Measurements from ENCODE around the gene HIVEP3. TPM values are rescaled to one million over a fixed set of nuclear protein-coding genes. Genes with fewer than 3 reads are reported as not detected.

The HIVEP3 gene
- total RNA-seq, 4 donors from 2014 or later: 3.2 to 11.0 (median 4.2) TPM

GRCh38 chr1:41542196-41542930, 376.4 kb downstream of the HIVEP3 start:
- Histone ChIP-seq H3K4me1 (peaks cover 0 to 9% (median 0%) of the 10 kb centered on the region in 3 donors), H3K4me3 (no peak overlapping the region), H3K27ac (no peak overlapping the region), H3K36me3 (peaks cover 0 to 13% (median 0%) of the 10 kb centered on the region in 3 donors), H3K27me3 (no peaks in the 10 kb centered on the region), H3K9me3 (no peaks in the 10 kb centered on the region)
- 83 to 86% methylated on average over 7 to 9 of the region's 12 CpGs for WGBS, 2 donors
- DNase-seq: no peak
- intact Hi-C loops (cut with DNase I): no loop called here
- TF ChIP-seq CTCF (IDR thresholded peaks at IDR 0.05) (no peak), POLR2A (IDR thresholded peaks at IDR 0.05) (no peak)

DNA sequence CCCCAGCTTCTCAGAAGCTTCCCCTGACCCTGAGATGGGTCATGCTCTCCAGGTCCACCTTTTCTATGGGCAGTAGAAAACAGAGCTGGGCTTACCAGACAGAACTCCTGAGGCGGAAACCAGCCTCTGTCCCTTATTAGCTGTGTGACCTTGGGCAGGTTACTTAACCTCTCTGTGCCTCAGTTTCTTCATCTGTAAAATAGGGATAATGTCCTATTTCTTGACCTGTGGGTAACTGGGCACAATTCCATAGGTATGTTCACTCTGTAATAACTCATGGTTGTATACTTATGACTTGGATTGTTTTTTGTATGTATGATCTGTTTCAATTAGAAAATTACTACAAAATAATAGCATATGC, 377.1 kb downstream of the HIVEP3 start:
- Histone ChIP-seq H3K4me3 (no peak overlapping the region), H3K36me3 (peaks cover 0 to 13% (median 0%) of the 10 kb centered on the region in 3 donors), H3K27me3 (no peaks in the 10 kb centered on the region), H3K27ac (no peak overlapping the region), H3K9me3 (no peaks in the 10 kb centered on the region), H3K4me1 (peaks cover 0 to 17% (median 0%) of the 10 kb centered on the region in 3 donors)
- no peak for TF ChIP-seq CTCF (IDR thresholded peaks at IDR 0.05)
- no peak for TF ChIP-seq POLR2A (IDR thresholded peaks at IDR 0.05)
- intact Hi-C loops (cut with DNase I): no loop called here
- WGBS, 2 donors: 100% methylated on average over 1 of the region's 1 CpG
- no peak for DNase-seq

- intact Hi-C loops (cut with DNase I): no loop called here
- 61 to 72% methylated on average over 9 of the region's 10 CpGs for whole genome bisulfite sequencing, 2 donors
- no peak for TF ChIP-seq CTCF (IDR thresholded peaks at IDR 0.05)
- TF ChIP-seq POLR2A (IDR thresholded peaks at IDR 0.05): no peak
- no peak for DNase-seq
- Histone ChIP-seq H3K36me3 (peaks cover 0 to 13% (median 0%) of the 10 kb centered on the region in 3 donors), H3K27me3 (no peaks in the 10 kb centered on the region), H3K4me3 (no peak overlapping the region), H3K27ac (no peak overlapping the region), H3K9me3 (no peaks in the 10 kb centered on the region), H3K4me1 (peaks cover 0 to 18% (median 0%) of the 10 kb centered on the region in 3 donors)
These were observed 377.7 kb downstream of the HIVEP3 start for GRCh38 chr1:41540886-41541591.

DNA sequence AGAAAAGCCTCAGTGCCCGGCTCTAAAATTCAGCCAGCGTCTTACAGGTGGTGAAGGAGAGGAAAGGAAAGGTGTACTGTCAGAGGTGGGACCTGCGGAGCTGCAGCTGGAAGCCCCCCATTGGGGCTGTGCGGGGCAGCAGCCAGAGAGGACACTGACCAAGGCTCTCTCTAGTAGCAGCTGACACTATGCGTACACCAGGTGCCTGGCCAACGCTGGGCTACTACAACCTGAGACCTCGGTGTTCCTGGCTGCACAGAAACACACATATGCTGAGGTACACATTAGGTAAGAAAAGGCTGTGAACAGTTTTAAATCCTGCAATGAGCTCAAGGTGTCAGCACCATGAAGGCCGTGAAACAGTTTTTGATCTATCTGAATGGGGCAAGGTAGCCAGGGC, 378.7 kb downstream of the HIVEP3 start:
- 87 to 91% methylated on average over 5 to 7 of the region's 8 CpGs for WGBS, 2 donors
- H3K27me3 ChIP-seq: no peaks in the 10 kb centered on the region
- peaks cover 0 to 13% (median 0%) of the 10 kb centered on the region in 3 donors for H3K36me3 ChIP-seq
- intact Hi-C loops (cut with DNase I): no loop called here
- H3K9me3 ChIP-seq: no peaks in the 10 kb centered on the region
- no peak overlapping the region for H3K4me3 ChIP-seq
- TF ChIP-seq POLR2A (IDR thresholded peaks at IDR 0.05) (no peak), CTCF (IDR thresholded peaks at IDR 0.05) (no peak)
- DNase-seq: no peak
- H3K4me1 ChIP-seq: peaks cover 0 to 18% (median 0%) of the 10 kb centered on the region in 3 donors
- no peak overlapping the region for H3K27ac ChIP-seq

DNA sequence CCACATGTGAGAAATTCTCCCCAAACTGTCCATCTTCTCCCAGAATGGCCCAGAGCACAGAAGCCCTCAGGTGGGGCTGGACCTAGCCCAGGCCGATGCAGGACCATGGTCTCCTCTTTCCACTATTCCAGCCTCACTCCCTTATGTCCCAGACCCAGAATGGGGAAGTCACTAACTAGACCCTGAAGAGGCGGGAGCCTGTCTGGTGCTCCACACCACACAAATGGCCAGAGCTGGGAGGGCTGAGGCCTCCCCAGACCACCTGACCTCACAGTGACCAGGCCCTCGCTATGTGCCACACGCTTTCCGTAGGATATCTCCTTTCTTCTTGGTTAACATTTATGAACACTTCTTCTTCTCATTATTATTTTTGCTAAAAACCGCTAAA, 379.3 kb downstream of the HIVEP3 start:
- no peak overlapping the region for H3K27ac ChIP-seq
- H3K27me3 ChIP-seq: no peaks in the 10 kb centered on the region
- 92 to 95% methylated on average over 6 of the region's 6 CpGs for WGBS, 2 donors
- H3K4me1 ChIP-seq: peaks cover 0 to 18% (median 0%) of the 10 kb centered on the region in 3 donors
- H3K9me3 ChIP-seq: no peaks in the 10 kb centered on the region
- H3K4me3 ChIP-seq: no peak overlapping the region
- intact Hi-C loops (cut with DNase I): no loop called here
- no peak for DNase-seq
- no peak for TF ChIP-seq CTCF (IDR thresholded peaks at IDR 0.05)
- TF ChIP-seq POLR2A (IDR thresholded peaks at IDR 0.05): no peak
- H3K36me3 ChIP-seq: peaks cover 0 to 13% (median 0%) of the 10 kb centered on the region in 3 donors

Data from esophagus squamous epithelium (tissue), 5 donors.